H9 (cell line): ENCODE measurements around the gene MB21D2. TPM values are rescaled to one million over a fixed set of nuclear protein-coding genes. Genes with fewer than 3 reads are reported as not detected.
A peak's percentile ranks its signal among the peaks of the same experiment; 100 is the strongest.

Source experiments
- DNase-seq: peaks from one replicate; pipeline ENCODE4 v3.0.0-alpha.2; 2017
- H2AFZ ChIP-seq: one replicate; pipeline ENCODE4 v1.6.1; 2013; ENCODE audit warnings: mild to moderate bottlenecking, low read length, control low read depth, moderate library complexity
- H2AK5ac ChIP-seq: 2 replicates; pipeline ENCODE4 v1.6.1; 2013; ENCODE audit warnings: low read length, control low read depth, mixed read lengths; ENCODE audit not compliant: insufficient read length
- H2BK120ac ChIP-seq: one replicate; pipeline ENCODE4 v1.6.1; 2013; ENCODE audit warnings: low read depth, mild to moderate bottlenecking, low read length, control low read depth, inconsistent platforms; ENCODE audit not compliant: poor library complexity, severe bottlenecking
- H2BK12ac ChIP-seq: 2 replicates; pipeline ENCODE4 v1.6.1; 2013; ENCODE audit warnings: low read length, control low read depth, mixed read lengths, low read depth; ENCODE audit not compliant: insufficient read length
- H2BK15ac ChIP-seq: 2 replicates; pipeline ENCODE4 v1.6.1; 2013; ENCODE audit warnings: low read depth, low read length, control low read depth
- H2BK20ac ChIP-seq: one replicate; pipeline ENCODE4 v1.6.1; 2013; ENCODE audit warnings: low read depth, mild to moderate bottlenecking, low read length, control low read depth, inconsistent platforms; ENCODE audit not compliant: poor library complexity, severe bottlenecking
- H2BK5ac ChIP-seq: 2 replicates; pipeline ENCODE4 v1.6.1; 2013; ENCODE audit warnings: low read length, control low read depth, mixed read lengths; ENCODE audit not compliant: insufficient read length
- H3K14ac ChIP-seq: 2 replicates; pipeline ENCODE4 v1.6.1; 2013; ENCODE audit warnings: low read length, control low read depth; ENCODE audit not compliant: insufficient read depth
- H3K18ac ChIP-seq: 2 replicates; pipeline ENCODE4 v1.6.1; 2013; ENCODE audit warnings: low read depth, mild to moderate bottlenecking, mixed read lengths, low read length, control low read depth; ENCODE audit not compliant: insufficient read length
- H3K23ac ChIP-seq: 2 replicates; pipeline ENCODE4 v1.6.1; 2013; ENCODE audit warnings: low read length, control low read depth, mixed read lengths, low read depth; ENCODE audit not compliant: insufficient read length
- H3K23me2 ChIP-seq: 2 replicates; pipeline ENCODE4 v1.6.1; 2013; ENCODE audit warnings: low read depth, mild to moderate bottlenecking, mixed read lengths, low read length, control low read depth; ENCODE audit not compliant: insufficient read length, poor library complexity, severe bottlenecking
- H3K27ac ChIP-seq: 2 replicates; pipeline ENCODE4 v1.5.1; 2013; ENCODE audit warnings: low read length, control low read depth, mixed read lengths, low read depth; ENCODE audit not compliant: insufficient read length
- H3K27me3 ChIP-seq: 2 replicates; pipeline ENCODE4 v1.6.1; 2013; ENCODE audit warnings: low read length, control low read depth, inconsistent platforms; ENCODE audit not compliant: insufficient read depth
- H3K4ac ChIP-seq: 2 replicates; pipeline ENCODE4 v1.6.1; 2013; ENCODE audit warnings: low read depth, mild to moderate bottlenecking, control low read depth, inconsistent platforms, low read length, moderate library complexity
- H3K4me1 ChIP-seq: 2 replicates; pipeline ENCODE4 v1.6.1; 2013; ENCODE audit warnings: low read length, control low read depth, inconsistent platforms; ENCODE audit not compliant: insufficient read depth
- H3K4me2 ChIP-seq: 2 replicates; pipeline ENCODE4 v1.6.1; 2013; ENCODE audit warnings: low read length, control low read depth, mixed read lengths; ENCODE audit not compliant: insufficient read length, insufficient read depth
- H3K56ac ChIP-seq: 2 replicates; pipeline ENCODE4 v1.6.1; 2013; ENCODE audit warnings: low read depth, mild to moderate bottlenecking, mixed read lengths, low read length, control low read depth; ENCODE audit not compliant: insufficient read length
- H3K79me1 ChIP-seq: 2 replicates; pipeline ENCODE4 v1.6.1; 2013; ENCODE audit warnings: low read depth, mild to moderate bottlenecking, moderate library complexity, low read length, control low read depth, inconsistent platforms; ENCODE audit not compliant: insufficient read depth, poor library complexity, severe bottlenecking
- H3K79me2 ChIP-seq: 2 replicates; pipeline ENCODE4 v1.6.1; 2013; ENCODE audit warnings: low read length, control low read depth, inconsistent platforms; ENCODE audit not compliant: insufficient read depth
- H3K9ac ChIP-seq: 2 replicates; pipeline ENCODE4 v1.6.1; 2013; ENCODE audit warnings: low read length, control low read depth, mixed read lengths; ENCODE audit not compliant: insufficient read length; ENCODE audit errors: extremely low read depth
- H3K9me3 ChIP-seq: one replicate; pipeline ENCODE4 v1.6.1; 2013; ENCODE audit warnings: low read depth, low read length, inconsistent platforms; ENCODE audit not compliant: control insufficient read depth
- H3T11ph ChIP-seq: one replicate; pipeline ENCODE4 v1.6.1; 2013; ENCODE audit warnings: mild to moderate bottlenecking, low read length, control low read depth, inconsistent platforms
- H4K20me1 ChIP-seq: one replicate; pipeline ENCODE4 v1.6.1; 2013; ENCODE audit not compliant: control insufficient read depth, insufficient read length, insufficient read depth
- H4K5ac ChIP-seq: 2 replicates; pipeline ENCODE4 v1.6.1; 2013; ENCODE audit warnings: low read depth, mild to moderate bottlenecking, mixed read lengths, low read length, control low read depth; ENCODE audit not compliant: insufficient read length
- H4K8ac ChIP-seq: replicated peaks from 2 replicates; pipeline ENCODE4 v1.6.1; 2013; ENCODE audit warnings: low read length, control low read depth, mixed read lengths, low read depth; ENCODE audit not compliant: insufficient read length
- H4K91ac ChIP-seq: 2 replicates; pipeline ENCODE4 v1.6.1; 2013; ENCODE audit warnings: low read depth, mild to moderate bottlenecking, moderate library complexity, mixed read lengths, low read length, control low read depth; ENCODE audit not compliant: insufficient read length
- H3K27ac Mint-ChIP-seq, 3 experiments: 2 replicates in 2 of 3; 3 replicates in 1 of 3; pipeline ENCODE4 v1.8.0; 2020 to 2021; ENCODE audit warnings: mixed read lengths in 3 of 3, mild to moderate bottlenecking in 1 of 3, moderate library complexity in 1 of 3
- H3K27me3 Mint-ChIP-seq: 2 replicates; pipeline ENCODE4 v1.8.0; 2021; ENCODE audit warnings: low read depth, mild to moderate bottlenecking, moderate library complexity, mixed read lengths
- H3K36me3 Mint-ChIP-seq, 3 experiments: 2 replicates in 2 of 3; 3 replicates in 1 of 3; pipeline ENCODE4 v1.8.0; 2020 to 2021; ENCODE audit warnings: low read depth in 3 of 3, mixed read lengths in 3 of 3; ENCODE audit not compliant: insufficient read depth in 1 of 3
- H3K4me1 Mint-ChIP-seq, 2 experiments: 2 replicates each; pipeline ENCODE4 v1.8.0; 2020; ENCODE audit warnings: mixed read lengths in 2 of 2
- H3K4me3 Mint-ChIP-seq, 2 experiments: 2 replicates in 1 of 2; 3 replicates in 1 of 2; pipeline ENCODE4 v1.8.0; 2020 to 2021; ENCODE audit warnings: mild to moderate bottlenecking in 2 of 2, mixed read lengths in 2 of 2, moderate library complexity in 1 of 2
- H3K9me3 Mint-ChIP-seq, 2 experiments: 2 replicates in 1 of 2; 3 replicates in 1 of 2; pipeline ENCODE4 v1.8.0; 2020; ENCODE audit warnings: mild to moderate bottlenecking in 2 of 2, mixed read lengths in 2 of 2, moderate library complexity in 1 of 2
- CTCF ChIP-seq: fragments of 200-600 bp; sonication (generic); conservative IDR thresholded peaks from 3 replicates; pipeline ENCODE4 v1.8.0; 2021; ENCODE audit warnings: antibody characterized with exemption, mild to moderate bottlenecking
- WGBS: extraction: QIAGEN DNeasy Blood & Tissue Kit; methylation state at CpG from one replicate; pipeline ENCODE4 v1.1.7; 2013; ENCODE audit warnings: missing lambda C conversion rate, low lambda C conversion rate, mixed read lengths; ENCODE audit not compliant: insufficient read length; ENCODE audit errors: extremely low coverage; 5-methylcytosine and 5-hydroxymethylcytosine counted together
- total RNA-seq: library from RNA; stranded (reverse); gene quantifications from 2 replicates; pipeline ENCODE4 v1.2.1, GENCODE V29; 2021

The MB21D2 gene
- total RNA-seq, 1 experiment from 2014 or later = 19.1 TPM

GRCh38 chr3:192844486-192844765, 73.2 kb downstream of the MB21D2 start:
- no peak overlapping the region for H3K9ac ChIP-seq
- H3K4me2 ChIP-seq = no peak overlapping the region
- H3K4me1 Mint-ChIP-seq = peaks cover 22 to 48% of the 10 kb centered on the region in 2 experiments
- no peak overlapping the region for H2AK5ac ChIP-seq
- H3K18ac ChIP-seq = no peak overlapping the region
- peak overlapping the region in 2 of 3 experiments; percentile 15 to 70; a peak in 3 of 7 replicates for H3K27ac Mint-ChIP-seq
- H3K27ac ChIP-seq = no peak overlapping the region
- no peaks in the 10 kb centered on the region; a peak in 1 of 7 replicates for H3K36me3 Mint-ChIP-seq
- no peak overlapping the region for H2BK5ac ChIP-seq
- H2BK12ac ChIP-seq = no peak overlapping the region
- no peak overlapping the region for H2BK120ac ChIP-seq
- no peaks in the 10 kb centered on the region for H3K9me3 ChIP-seq
- no peak for DNase-seq
- H3K79me1 ChIP-seq = no peaks in the 10 kb centered on the region
- no peak overlapping the region for H3K4ac ChIP-seq
- H3K79me2 ChIP-seq = peaks cover 13% of the 10 kb centered on the region
- H3K4me1 ChIP-seq = peaks cover 3% of the 10 kb centered on the region
- H3K27me3 Mint-ChIP-seq = no peaks in the 10 kb centered on the region
- H3K23ac ChIP-seq = no peak overlapping the region
- no peak overlapping the region for H4K8ac ChIP-seq
- no peak overlapping the region for H2AFZ ChIP-seq
- no peak overlapping the region for H2BK15ac ChIP-seq
- no peaks in the 10 kb centered on the region for H3K27me3 ChIP-seq
- WGBS = no CpG with 5 or more reads among the region's 2 CpGs
- H4K5ac ChIP-seq = no peak overlapping the region
- no peak overlapping the region for H3K4me3 Mint-ChIP-seq
- no peak overlapping the region for H4K91ac ChIP-seq
- TF ChIP-seq CTCF = no peak
- no peaks in the 10 kb centered on the region; a peak in 1 of 5 replicates for H3K9me3 Mint-ChIP-seq
- no peaks in the 10 kb centered on the region for H4K20me1 ChIP-seq
- H3K23me2 ChIP-seq = no peaks in the 10 kb centered on the region
- no peak overlapping the region for H3T11ph ChIP-seq
- no peak overlapping the region for H3K14ac ChIP-seq
- no peak overlapping the region for H2BK20ac ChIP-seq
- no peak overlapping the region for H3K56ac ChIP-seq
